Peyer's patch (tissue), 4 donors: ENCODE data around the gene TTC28.

Source experiments
- POLR2A ChIP-seq, 2 donors: fragments of 450-650 bp; IDR thresholded peaks; one replicate each; pipeline ENCODE4 v1.5.1; 2017; ENCODE audit warnings: antibody characterized with exemption in 2 of 2, mild to moderate bottlenecking in 2 of 2, moderate library complexity in 2 of 2
- TF ChIP-seq, protein P1 (sequence below), 6 experiments: fragments of 450-650 bp in 4 of 6; fragments of 200-600 bp in 2 of 6; sonication (generic) in 1 of 6; IDR thresholded peaks; one replicate each; pipeline ENCODE4 v1.5.1; 2017 to 2019; ENCODE audit warnings: antibody characterized with exemption in 6 of 6, mild to moderate bottlenecking in 3 of 6, moderate library complexity in 1 of 6

DNA sequence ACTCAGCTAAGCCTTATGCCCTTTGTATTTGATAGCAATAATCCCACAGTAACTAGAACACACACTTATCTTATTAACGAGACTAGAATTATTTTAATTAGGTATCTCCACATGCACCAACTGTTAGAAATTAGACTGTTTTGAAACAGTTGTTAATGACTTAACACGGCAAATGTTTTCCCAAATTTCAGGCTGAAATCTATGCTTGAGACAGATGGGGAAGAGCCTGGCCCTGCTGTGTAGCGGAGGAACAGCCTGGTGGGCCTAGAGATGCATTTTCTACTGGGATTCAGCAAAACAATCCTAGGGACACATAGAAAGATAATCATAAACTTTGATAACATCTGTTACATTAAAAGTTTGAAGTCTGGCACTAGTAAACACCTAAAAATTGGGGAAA is 273.4 kb downstream of the TTC28 start:
- TF ChIP-seq, protein P1, sequence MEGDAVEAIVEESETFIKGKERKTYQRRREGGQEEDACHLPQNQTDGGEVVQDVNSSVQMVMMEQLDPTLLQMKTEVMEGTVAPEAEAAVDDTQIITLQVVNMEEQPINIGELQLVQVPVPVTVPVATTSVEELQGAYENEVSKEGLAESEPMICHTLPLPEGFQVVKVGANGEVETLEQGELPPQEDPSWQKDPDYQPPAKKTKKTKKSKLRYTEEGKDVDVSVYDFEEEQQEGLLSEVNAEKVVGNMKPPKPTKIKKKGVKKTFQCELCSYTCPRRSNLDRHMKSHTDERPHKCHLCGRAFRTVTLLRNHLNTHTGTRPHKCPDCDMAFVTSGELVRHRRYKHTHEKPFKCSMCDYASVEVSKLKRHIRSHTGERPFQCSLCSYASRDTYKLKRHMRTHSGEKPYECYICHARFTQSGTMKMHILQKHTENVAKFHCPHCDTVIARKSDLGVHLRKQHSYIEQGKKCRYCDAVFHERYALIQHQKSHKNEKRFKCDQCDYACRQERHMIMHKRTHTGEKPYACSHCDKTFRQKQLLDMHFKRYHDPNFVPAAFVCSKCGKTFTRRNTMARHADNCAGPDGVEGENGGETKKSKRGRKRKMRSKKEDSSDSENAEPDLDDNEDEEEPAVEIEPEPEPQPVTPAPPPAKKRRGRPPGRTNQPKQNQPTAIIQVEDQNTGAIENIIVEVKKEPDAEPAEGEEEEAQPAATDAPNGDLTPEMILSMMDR (IDR thresholded peaks at IDR 0.05) = no peak
- no peak for TF ChIP-seq POLR2A (IDR thresholded peaks at IDR 0.05)
